Measurements from ENCODE around the gene PRLHR.

PRLHR gene

GRCh38 chr10:118547282-118547681 is 48.2 kb downstream of the PRLHR start:
- Histone ChIP-seq H3K27ac (no peak overlapping the region), H3K4me3 (no peak overlapping the region)
- no peak for DNase-seq (ENCODE audit: low spot score)
- no peak for TF ChIP-seq CTCF (IDR thresholded peaks at IDR 0.05)

DNA sequence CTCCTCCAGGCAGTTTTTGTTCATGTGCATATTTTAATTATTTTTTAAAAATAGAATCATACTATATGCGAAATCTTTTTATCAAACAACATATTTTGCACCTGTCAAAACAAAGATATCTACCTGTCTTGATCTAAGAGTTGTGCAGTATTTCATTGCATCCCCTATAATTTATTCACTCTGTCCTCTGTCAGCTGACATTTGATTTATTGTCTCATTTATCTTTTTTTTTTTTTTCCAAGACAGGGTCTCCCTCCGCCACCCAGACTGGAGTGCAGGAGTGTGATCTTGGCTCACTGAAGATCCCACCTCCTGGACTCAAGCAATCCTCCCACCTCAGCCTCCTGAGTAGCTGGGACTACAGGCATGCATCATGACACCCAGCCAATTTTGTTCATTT is 49.0 kb downstream of the PRLHR start:
- no peak overlapping the region for H3K27ac ChIP-seq
- no peak overlapping the region for H3K4me3 ChIP-seq
- TF ChIP-seq CTCF (IDR thresholded peaks at IDR 0.05) = no peak
- DNase-seq (ENCODE audit: low spot score) = no peak

GRCh38 chr10:118545381-118545780 is 50.1 kb downstream of the PRLHR start:
- TF ChIP-seq CTCF (IDR thresholded peaks at IDR 0.05) = no peak
- no peak for DNase-seq (ENCODE audit: low spot score)
- Histone ChIP-seq H3K4me3 (no peak overlapping the region), H3K27ac (no peak overlapping the region)

GRCh38 chr10:118544401-118544948 is 51.0 kb downstream of the PRLHR start:
- H3K27ac ChIP-seq = no peak overlapping the region
- DNase-seq (ENCODE audit: low spot score) = no peak
- no peak overlapping the region for H3K4me3 ChIP-seq
- no peak for TF ChIP-seq CTCF (IDR thresholded peaks at IDR 0.05)

DNA sequence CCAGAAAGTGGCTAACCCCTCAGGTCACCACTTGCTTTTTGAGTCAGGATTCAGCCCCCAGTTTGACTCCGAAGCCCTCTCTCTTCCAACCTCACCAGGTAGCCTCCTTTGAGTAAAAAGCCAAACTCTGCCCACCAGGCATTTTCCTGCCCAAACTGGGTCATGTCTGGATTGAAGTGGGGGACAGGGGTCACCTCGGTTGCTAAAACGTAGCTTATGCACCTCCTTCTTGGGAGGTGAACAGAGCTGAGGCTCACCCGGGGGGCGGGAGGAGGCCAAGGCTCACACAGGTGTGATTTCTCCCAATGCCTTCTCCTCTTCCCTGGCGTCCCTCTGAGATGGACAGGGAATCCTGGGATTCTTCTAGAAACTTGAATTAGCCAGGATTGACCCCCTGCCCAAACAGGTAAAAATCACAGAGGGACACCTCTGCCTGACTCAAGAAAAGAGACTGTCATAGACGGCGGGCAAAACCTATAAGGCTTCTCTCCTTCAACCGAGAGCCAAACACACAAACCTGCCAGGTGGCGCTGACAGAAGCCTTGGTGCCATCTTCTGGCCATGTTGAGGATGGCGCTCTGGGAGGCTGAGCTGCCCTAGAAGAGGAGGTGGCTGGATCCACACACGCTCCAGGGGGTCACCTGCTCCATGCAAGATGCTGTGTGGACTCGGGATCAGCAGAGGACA is 51.6 kb downstream of the PRLHR start:
- TF ChIP-seq CTCF (IDR thresholded peaks at IDR 0.05) = no peak
- Histone ChIP-seq H3K4me3 (no peak overlapping the region), H3K27ac (no peak overlapping the region)
- DNase-seq (ENCODE audit: low spot score) = no peak

- DNase-seq (ENCODE audit: low spot score) = no peak
- Histone ChIP-seq H3K27ac (no peak overlapping the region), H3K4me3 (no peak overlapping the region)
- TF ChIP-seq CTCF (IDR thresholded peaks at IDR 0.05) = no peak
Observed at GRCh38 chr10:118542745-118543144, 52.7 kb downstream of the PRLHR start.

GRCh38 chr10:118542205-118542604 is 53.2 kb downstream of the PRLHR start:
- H3K27ac ChIP-seq = no peak overlapping the region
- DNase-seq (ENCODE audit: low spot score) = no peak
- no peak overlapping the region for H3K4me3 ChIP-seq
- TF ChIP-seq CTCF (IDR thresholded peaks at IDR 0.05) = no peak
